HG03196 (cell line): Measurements from ENCODE around the gene PCSK6.

Experiments used
- ATAC-seq: cut with Tn5 transposase; IDR thresholded peaks from one replicate; pipeline ENCODE4 v1.9.1; 2021; ENCODE audit not compliant: unreplicated experiment

The PCSK6 gene

DNA sequence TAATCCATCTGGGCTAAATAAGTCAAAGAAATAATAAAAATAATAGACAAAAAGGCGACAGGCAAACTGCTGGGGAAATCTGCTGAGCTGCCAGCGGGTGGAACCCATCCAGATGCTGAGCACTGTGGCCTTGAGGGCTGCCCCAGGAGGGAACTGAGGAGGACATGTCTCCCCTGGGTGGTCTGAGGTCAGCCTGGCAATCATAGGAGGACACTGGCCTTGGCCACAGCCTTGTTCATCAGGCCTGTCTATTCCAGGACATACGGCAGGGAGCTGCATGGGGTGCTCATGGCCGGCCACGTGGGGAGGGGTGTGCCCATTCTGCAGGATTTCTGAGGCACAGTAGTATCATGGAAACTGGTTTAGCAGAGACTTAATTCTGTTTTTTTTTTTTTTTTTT is 173.0 kb downstream of the PCSK6 start:
- ATAC-seq = no peak

DNA sequence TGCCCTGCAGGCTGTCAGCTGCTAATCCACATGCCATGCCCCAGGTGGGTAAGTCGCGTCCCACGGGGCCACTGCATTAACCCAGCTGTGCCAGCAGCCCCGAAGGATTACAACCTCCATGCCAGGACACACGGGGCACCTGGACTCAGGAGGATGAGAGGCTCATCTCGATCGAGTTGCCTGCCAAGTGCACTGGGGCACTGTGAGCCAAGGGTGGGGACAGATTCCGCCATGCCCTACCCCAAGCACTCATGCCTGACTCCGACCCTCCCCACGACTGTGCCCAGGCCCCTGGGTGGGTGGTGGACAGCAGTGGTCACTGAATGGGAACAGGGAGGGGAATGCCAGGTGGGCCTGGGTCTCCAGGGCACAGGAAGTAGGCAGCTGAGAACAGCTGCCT is 173.8 kb downstream of the PCSK6 start:
- no peak for ATAC-seq

DNA sequence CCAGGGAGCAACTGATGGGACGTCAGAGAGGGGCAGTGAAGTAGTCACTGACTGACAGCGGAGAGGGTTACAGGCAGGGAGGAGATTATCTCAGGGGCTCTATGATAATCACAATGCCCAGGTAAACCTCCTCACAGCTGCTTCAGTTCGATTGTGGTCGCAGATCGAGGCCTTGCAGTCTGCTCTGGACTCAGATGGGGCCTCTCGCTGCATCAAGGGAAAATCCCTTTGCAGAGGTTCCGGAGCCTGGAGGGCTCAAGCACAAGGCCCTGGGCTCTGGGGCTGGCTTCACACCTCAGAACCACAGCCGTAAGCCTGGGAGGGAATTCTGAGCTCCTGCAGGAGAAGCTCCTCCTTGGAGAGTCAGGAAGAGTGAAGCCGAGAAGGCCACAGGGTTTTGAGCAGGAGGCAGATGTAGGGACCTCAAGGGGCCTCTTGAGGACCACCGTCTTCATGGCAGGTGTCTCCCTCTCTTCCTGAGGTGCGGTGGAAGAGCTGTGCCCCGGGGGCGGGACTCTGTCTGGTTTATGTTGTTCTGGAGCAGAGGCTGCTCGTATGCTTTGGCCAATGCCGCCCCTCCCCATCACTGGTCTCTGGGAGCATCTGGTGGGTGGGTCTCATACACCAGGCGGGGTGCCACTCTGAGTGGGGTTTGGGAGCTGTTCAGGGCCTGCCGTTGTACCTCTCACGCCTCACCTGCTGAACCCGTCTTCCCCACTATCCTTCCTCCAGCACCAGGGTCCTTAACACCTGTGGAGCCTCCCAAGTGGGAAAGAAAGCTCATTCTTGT is 175.0 kb downstream of the PCSK6 start:
- no peak for ATAC-seq

DNA sequence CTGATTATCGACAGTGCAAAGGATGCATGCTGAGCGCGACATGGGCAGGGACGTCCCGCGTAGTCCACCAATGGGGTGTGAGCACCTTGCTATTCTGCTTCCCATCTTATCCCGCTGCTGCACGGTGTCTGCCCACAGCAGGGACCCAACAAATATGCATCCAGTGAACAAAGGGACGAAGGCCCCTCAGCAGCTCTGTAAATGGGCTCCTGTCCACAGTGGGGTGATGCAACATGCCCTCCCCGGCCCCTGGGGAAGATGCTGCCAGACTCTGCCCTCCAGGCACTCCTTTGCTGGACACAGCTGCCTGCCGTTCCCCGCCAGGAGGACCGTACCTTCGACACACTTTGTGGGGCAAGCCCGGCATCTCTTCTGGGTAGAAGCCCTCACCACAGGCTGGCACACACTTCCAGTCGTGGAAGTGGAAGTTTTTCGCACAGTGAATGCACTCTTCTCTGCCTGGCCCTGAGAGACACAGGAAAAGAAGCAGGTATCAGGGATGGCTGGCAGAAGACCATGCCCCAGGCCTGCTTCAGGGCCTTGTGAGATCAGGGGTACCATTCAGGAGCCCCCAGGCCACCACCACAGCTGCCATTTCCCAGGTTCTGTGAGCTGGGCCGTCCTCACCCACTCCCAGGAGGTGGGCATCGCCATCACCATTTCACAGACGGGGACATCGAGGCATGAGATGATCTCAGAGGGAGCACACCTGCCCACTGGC is 176.3 kb downstream of the PCSK6 start:
- ATAC-seq = no peak

DNA sequence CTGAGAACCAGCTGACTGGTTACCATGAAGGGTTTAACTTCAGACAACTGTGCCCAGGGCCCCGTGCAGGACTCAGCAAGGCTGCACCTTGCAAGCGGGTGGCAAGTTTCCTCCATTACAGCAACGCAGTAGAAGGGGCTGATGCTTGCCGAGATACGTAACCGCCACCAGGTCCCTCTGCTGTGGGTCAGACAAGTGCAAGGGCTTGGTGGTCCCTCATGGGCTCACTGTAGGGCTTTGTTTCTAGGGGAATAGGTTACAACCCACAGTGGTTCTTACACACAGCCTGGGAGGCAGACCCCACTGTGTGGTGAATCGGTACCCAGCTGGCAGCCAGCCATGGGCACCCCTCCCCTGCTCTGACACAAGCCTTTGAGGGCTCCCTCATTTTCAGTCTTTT is 179.0 kb downstream of the PCSK6 start:
- no peak for ATAC-seq

DNA sequence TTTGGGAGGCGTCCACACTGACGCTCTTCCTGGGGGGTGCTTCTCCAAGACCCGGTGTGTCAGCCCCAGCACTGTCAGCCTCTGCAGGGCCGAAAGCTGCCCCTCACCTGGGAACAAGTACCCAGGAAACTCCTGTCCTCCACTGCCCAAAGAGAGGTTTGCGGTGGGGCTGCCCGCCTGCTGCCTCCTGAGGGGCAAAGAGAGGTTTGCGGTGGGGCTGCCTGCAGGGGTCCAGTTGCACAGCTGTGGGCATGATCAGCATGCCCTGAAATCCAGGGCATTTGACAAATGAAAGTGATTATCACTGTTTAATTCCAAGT is 179.4 kb downstream of the PCSK6 start:
- no peak for ATAC-seq

DNA sequence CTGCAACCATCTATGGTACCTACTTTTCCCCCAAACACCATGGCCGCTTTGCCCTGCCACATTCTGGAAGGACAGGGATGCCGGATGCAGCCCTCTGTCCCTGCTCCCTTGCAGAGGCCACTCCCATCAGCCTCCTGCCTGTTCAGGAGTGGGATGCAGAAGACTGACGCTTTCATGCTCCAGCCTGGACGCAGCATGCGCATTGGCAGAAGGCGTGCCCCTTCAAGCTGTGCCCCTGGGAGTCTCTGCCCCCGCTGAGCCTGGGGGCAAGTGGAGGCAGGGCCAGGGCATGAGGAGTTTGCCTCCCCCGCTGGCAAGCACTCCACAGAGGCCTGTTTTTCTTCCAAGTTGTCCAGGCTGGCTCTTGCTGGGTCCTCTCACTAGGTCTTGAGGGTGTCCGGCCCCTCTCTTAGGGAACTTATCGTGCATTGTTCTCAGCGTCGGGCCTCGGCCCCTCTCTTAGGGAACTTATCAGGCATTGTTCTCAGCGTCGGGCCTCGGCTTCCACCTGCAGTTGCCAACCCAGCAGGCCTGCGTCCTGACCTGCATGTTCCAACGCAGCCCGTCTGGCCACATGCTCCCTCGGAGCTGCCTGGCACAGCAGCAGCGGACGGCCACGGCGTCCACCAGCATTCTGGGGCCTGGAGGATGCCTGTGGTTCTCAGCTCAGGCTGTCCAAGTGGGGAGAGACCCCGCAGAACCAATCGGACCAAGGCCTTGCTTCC is 179.9 kb downstream of the PCSK6 start:
- ATAC-seq = no peak

DNA sequence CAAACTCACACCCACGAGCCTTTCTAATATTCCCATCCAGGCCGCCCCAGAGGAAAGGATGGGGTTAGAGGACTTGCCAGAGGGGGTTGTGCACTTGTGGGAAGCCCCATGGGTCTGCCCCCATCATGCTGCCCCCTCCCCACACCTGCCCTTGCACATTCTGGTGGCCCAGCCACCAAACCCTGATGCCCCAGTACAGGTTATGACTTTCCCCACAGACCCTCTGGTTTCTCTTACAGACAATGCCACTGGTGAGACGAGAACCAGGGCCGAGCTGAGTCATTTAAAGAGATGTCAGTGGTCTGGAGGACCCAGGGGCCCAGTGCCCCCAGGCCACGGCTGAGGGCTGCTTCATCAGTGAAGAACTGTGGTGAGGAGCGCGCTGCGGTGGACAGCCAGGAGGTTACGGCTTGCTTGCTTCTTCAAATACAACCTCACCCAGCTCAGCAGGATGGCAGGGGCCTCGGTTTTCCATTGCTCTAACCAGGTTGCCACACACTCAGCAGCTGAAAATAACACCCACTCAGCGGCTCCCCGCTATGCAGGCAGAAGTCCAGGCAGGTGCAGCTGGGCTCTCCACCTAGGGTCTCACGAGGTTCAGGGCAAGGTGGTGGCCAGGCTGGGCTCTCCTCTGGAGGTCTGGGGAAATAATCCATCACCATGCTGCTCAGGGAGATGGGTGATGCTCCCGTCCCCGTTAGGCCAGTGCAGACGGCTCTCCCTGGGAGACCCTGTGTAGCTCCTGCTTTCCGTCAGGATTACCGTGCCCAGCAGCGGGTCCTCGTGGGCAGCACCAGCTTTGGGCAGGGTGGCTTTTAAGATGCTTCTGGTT is 180.7 kb downstream of the PCSK6 start:
- ATAC-seq = no peak

DNA sequence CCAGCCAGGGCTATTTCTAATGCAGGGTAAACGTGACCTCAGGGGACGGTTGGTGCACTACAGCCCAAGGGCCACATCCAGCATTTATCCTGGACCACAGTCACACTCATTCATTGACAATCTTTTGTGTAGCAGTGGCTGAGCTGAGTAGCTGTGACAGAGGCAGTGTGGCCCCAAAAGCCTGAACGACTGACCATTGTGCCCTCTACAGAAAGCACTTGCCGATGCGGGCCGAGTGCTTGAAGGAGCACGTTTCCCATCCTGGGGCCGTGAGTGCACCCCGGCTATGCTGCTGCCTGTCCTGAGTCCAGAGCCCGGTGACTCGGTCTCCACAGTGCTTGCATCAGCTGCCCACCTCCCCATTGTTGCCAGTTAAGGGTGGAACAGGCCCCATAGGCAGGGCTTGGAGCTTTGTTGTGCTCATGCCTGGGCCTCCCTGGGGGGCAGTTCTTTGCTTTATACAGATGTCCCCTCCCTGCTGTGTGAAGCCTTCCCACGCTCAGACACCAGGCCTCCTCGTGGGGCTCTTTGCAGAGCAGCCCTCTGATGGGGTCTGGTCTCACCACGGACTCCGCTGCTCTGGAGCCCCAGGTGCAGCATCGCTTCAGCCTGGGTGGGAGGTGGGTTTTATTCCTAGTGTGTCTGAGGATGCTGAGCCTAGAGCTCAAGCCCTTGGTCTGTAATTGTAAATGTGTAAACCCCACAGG is 181.5 kb downstream of the PCSK6 start:
- ATAC-seq = no peak

DNA sequence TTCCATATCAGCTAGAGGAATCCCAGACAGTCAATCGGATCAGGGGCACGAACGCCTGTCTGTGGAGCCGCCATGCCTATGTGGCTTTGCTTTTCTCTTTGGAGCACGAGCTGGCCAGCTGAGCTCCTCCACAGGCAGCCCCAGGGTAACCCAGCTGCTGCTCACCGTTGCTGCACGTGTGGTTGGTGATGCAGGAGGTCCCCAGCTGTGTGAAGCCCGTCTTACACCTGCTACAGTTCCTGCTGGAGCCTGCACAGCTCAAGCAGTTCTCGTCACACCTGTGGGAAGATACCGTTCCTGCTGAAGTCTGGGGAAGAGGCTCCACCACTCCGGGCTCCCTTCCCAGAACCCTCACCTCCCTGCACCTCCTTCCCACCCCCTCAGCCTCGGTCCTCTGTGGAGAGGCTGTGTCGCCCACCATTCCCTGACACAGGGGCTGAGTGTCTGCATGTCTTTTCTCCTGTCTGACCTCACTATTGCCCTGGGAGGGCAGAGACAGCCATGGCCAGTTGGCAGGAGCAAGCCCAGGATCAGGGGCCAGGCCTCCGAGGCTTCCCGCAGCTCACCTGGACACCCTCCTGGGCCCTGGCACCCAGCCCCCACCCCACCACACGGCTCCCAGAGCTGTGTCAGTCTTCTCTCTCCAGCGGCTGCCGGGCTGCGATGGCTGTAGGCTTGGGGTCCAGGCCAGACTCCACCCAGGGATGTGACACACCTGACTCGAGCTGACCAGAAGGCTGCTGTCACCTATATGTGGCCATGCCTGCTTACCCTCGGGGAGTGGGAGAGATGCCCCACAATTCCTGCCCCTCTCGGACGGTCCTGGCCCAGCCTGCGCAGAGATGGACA is 182.2 kb downstream of the PCSK6 start:
- ATAC-seq = no peak

DNA sequence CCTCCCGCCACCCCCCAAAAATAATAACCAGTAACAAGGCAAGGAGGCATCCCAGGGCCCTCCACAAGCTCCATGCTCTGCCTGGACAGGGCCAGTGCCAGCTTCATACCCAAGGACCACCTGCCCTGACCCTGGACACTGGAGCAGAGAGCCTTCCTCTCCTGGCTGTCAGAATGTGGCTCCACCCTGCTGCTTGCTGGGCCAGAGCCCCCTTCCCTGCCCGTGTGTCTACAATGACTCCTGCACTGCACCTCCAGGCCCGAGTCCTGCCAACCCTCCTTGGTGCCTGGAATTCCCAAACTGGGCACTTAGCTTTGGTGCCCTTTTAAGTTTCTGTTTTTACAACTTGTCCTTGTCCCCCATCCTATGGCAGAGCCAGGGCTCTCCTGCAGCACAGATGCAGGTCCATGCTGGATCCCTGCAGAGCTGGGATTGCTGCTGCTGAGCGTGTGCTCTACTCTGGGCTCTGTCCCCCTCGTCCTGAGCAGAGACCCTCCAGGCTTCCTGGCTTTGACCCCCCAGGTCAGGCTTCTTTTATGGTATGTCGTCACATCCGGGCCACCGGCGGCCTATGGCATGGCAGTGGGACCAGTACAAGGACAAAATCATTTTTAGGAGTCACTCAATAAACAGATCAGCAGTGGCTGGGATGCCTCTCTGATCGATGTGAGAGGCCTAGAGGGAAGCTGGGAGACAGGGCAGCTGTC is 183.0 kb downstream of the PCSK6 start:
- ATAC-seq = no peak

DNA sequence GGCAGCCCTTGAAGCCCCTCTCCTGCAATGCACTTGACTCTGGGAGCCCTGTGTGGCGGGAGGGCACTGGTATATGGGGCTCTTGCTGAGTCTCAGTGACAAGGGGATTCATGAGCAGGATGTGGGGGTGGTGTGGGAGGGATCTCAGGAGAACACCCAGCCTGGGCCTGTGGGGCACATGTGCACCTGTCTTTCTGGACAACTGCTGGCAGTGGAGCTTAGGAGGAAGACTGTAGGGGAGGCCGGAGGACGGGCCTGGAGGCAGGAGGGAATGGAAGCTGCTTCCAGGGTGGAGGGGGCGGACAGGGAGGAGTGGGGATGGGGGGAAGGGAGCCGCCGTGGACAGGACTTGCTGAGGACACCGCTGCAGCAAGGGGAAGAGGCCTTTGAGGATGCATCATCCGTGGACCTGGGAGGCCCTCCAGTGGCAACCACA is 183.7 kb downstream of the PCSK6 start:
- ATAC-seq = no peak

DNA sequence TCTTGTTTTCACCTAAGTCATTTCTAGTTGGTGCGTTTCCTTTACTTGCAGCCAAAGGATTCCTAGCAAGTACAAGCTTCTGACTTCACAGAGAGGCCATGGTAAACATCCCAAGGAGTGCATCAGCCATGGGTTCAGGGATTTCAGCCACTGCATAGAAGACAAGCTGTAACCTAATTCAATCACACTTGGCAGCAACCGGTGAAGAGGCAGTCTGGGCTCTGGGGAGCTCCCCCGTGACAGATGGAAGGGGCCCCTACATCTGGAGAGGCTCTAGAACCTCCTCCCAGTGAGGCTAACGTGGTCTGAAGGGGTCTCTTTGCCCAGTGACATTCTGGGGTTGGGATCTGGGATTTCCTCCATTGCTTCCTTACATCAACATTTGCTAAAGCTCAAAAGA is 186.1 kb downstream of the PCSK6 start:
- no peak for ATAC-seq

DNA sequence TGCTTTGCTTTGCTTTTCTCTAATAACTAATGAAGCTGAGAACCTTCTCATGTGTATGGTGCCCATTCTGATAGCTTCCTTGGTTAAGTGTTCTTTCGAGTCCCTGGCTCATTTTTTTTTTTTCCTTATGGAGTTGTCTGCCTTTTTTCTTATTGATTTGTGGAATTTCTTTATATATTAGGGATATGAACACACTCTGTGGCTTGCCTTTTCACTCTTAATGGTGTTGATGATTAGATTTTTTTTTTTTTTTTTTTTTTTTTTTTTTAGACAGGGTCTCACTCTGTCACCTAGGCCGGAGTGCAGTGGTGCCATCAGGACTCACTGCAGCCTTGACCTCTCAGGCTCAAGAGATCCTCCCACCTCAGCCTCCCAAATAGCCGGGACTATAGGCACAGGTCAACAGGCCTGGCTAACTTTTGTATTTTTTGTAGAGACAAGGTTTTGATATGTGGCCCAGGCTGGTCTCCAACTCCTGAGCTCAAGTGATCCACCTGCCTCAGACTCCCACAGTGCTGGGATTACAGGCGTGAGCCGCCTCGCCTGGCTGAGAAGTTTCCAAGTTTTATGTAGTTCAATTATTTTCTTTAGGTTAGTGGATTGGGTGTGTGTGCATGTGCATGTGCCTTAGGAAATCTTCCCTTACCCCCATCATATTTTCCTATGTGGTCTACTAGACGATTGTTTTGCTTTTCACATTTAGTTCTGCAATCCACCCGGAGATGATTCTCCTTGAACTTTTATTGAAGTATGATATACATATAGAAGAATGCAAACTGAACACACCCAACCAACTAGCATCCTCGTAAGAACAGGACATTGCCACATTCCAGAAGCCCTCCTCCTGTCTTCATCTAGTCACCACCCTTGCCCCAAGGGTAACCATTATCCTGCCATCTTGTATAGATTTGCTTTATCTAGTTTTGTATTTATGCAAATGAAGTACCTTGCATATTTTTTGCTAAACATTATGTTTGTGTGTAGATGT is 192.8 kb downstream of the PCSK6 start:
- no peak for ATAC-seq

DNA sequence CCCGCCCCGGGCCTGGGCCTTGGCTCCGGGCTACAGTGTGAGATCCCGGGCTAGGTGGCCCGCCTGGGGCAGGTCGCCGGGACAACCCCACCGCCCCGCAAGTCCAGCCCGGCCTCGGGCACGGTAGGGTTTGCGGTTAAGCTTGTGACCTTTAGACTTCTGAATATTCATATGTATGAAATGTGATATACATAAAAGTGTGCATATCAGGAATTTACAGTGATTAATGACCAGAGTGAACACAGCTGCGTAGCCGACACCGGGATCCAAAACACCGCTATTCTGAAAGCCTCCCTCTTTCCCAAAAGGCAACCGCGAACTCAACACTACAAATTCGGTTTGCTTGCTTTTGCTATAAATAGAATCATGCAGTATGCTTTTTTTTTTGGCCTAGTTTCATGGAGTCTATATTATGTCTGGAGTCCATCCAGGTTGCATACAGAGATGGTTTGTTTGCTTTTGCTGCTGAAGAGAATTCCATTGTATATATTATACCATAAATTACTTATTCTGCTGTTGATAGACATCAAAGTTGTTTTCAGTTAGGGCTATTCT is 193.8 kb downstream of the PCSK6 start:
- ATAC-seq = no peak

DNA sequence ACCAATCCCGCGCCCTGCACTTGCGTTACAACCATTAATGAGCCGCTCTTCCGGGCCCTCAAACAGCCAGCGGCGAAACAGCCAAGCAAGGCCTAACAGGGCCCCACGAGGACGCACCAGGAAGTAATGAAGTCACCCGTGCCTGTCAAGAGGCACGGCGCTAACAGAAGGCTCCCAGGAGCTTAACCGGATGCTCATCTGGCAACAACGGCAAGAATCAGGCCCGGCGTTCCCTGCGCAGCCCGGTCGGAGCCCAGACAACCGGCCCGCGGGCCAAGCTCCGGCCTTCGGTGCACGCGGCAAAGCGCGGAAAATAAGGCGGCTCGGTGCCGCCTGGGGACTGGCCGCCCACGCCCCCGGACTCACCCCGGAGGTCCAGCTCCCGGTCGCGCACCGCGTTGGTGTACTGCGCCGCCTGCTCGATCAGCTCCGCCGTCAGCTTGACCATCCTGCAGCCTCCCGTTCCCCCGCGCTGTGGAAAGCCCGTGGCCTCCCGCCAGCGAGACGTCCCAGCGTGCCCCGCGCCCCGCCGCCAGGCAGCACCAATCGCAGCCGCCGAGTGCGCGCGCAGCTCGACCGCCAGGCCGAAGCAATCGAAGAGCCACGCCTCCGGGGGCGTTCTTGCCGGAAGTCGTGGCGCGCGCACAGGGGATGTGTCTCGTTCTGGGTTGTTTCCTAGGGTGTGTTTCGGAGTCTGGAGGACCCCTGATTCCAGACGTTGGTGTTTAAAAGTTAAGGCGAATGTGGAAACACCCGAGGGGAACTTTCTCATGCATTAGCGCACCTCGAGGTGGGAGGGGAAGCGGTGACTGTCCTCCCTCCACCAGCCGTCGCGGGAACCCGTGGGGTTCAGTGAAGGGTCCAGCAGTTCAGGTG is 194.5 kb downstream of the PCSK6 start, which contains the start of gene SNRPA1:
SNRPA1 (minus strand) TSS at position 518 of the 876 bp plus-strand sequence; CDS start at position 448, 70 bp downstream.
- ATAC-seq = peak; percentile 79
